Neuronal stem cell (in vitro differentiated cells): ENCODE results near the gene RPS24.

Experiments used
- DNase-seq: peaks from one replicate; pipeline ENCODE4 v3.0.0-alpha.2; 2013; ENCODE audit warnings: low spot score
- H2AFZ ChIP-seq: one replicate; pipeline ENCODE4 v1.6.1; 2013; ENCODE audit warnings: mild to moderate bottlenecking, low read length, inconsistent platforms
- H2AK5ac ChIP-seq: 2 replicates; pipeline ENCODE4 v1.6.1; 2013; ENCODE audit warnings: low read depth, mild to moderate bottlenecking, inconsistent platforms, low read length, moderate library complexity, mixed read lengths
- H2BK120ac ChIP-seq: 2 replicates; pipeline ENCODE4 v1.6.1; 2013; ENCODE audit warnings: low read depth, mild to moderate bottlenecking, inconsistent platforms, low read length, moderate library complexity, mixed read lengths
- H2BK12ac ChIP-seq: one replicate; pipeline ENCODE4 v1.6.1; 2013; ENCODE audit warnings: low read length, inconsistent platforms
- H2BK15ac ChIP-seq: 2 replicates; pipeline ENCODE4 v1.6.1; 2013; ENCODE audit warnings: mild to moderate bottlenecking, low read length, inconsistent platforms, mixed read lengths
- H2BK5ac ChIP-seq: one replicate; pipeline ENCODE4 v1.6.1; 2013; ENCODE audit warnings: inconsistent platforms, mild to moderate bottlenecking, low read length, moderate library complexity
- H3K14ac ChIP-seq: one replicate; pipeline ENCODE4 v1.6.1; 2013; ENCODE audit warnings: low read length, inconsistent platforms
- H3K18ac ChIP-seq: 2 replicates; pipeline ENCODE4 v1.6.1; 2013; ENCODE audit warnings: low read length, inconsistent platforms
- H3K23ac ChIP-seq: 2 replicates; pipeline ENCODE4 v1.6.1; 2013; ENCODE audit warnings: low read depth, mild to moderate bottlenecking, mixed read lengths, low read length, inconsistent platforms; ENCODE audit not compliant: poor library complexity
- H3K27ac ChIP-seq: replicated peaks from 3 replicates; pipeline ENCODE4 v1.5.1; 2013; ENCODE audit warnings: low read length, inconsistent platforms
- H3K27me3 ChIP-seq, 3 experiments: 2 replicates each; pipeline ENCODE4 v1.6.1; 2013; ENCODE audit warnings: low read length in 3 of 3, mild to moderate bottlenecking in 2 of 3, inconsistent platforms in 1 of 3, low read depth in 1 of 3, mixed read lengths in 1 of 3, moderate library complexity in 1 of 3; ENCODE audit not compliant: control insufficient read depth in 3 of 3, insufficient read depth in 3 of 3
- H3K36me3 ChIP-seq, 2 donors: replicated peaks in 1 of 2; 2 replicates each; pipeline ENCODE4 v1.6.1; 2013; ENCODE audit warnings: low read length in 2 of 2; ENCODE audit not compliant: control insufficient read depth in 2 of 2, insufficient read depth in 2 of 2
- H3K4ac ChIP-seq: 2 replicates; pipeline ENCODE4 v1.6.1; 2013; ENCODE audit warnings: inconsistent platforms, mild to moderate bottlenecking, low read length, moderate library complexity
- H3K4me1 ChIP-seq, 2 donors: 1 replicate in 1 of 2; 2 replicates in 1 of 2; pipeline ENCODE4 v1.6.1; 2013; ENCODE audit warnings: low read length in 2 of 2, low read depth in 1 of 2; ENCODE audit not compliant: control insufficient read depth in 2 of 2, insufficient read depth in 1 of 2
- H3K4me2 ChIP-seq: one replicate; pipeline ENCODE4 v1.6.1; 2013; ENCODE audit warnings: mild to moderate bottlenecking, low read length, inconsistent platforms; ENCODE audit not compliant: insufficient read depth, poor library complexity, severe bottlenecking
- H3K4me3 ChIP-seq, 2 donors: 2 replicates each; pipeline ENCODE4 v1.5.1; 2013; ENCODE audit warnings: low read length in 2 of 2, mild to moderate bottlenecking in 2 of 2, inconsistent platforms in 1 of 2, moderate library complexity in 1 of 2
- H3K79me1 ChIP-seq: one replicate; pipeline ENCODE4 v1.6.1; 2013; ENCODE audit warnings: low read depth, mild to moderate bottlenecking, inconsistent platforms, low read length, moderate library complexity
- H3K9ac ChIP-seq: one replicate; pipeline ENCODE4 v1.6.1; 2013; ENCODE audit warnings: mild to moderate bottlenecking, low read depth, low read length, inconsistent platforms; ENCODE audit not compliant: poor library complexity
- H3K9me3 ChIP-seq, 2 donors: replicated peaks in 1 of 2; 2 replicates each; pipeline versions ENCODE3 to v1.6.1; 2013; ENCODE audit warnings: low read length in 2 of 2, mild to moderate bottlenecking in 2 of 2, inconsistent platforms in 1 of 2, low read depth in 1 of 2, mixed read lengths in 1 of 2, moderate library complexity in 1 of 2; ENCODE audit not compliant: control insufficient read depth in 2 of 2, insufficient read depth in 1 of 2
- H4K8ac ChIP-seq: one replicate; pipeline ENCODE4 v1.6.1; 2013; ENCODE audit warnings: low read depth, mild to moderate bottlenecking, inconsistent platforms, low read length, moderate library complexity
- H4K91ac ChIP-seq: one replicate; pipeline ENCODE4 v1.6.1; 2013; ENCODE audit warnings: low read length, low read depth, mild to moderate bottlenecking, inconsistent platforms; ENCODE audit not compliant: poor library complexity
- WGBS, 2 donors: extraction: QIAGEN DNeasy Blood & Tissue Kit; methylation state at CpG; one replicate each; pipeline ENCODE4 v1.1.7; 2013; ENCODE audit warnings: missing lambda C conversion rate in 2 of 2, mixed read lengths in 1 of 2; ENCODE audit not compliant: insufficient read length in 2 of 2, insufficient replicate concordance in 1 of 2; ENCODE audit errors: extremely low coverage in 2 of 2; 5-methylcytosine and 5-hydroxymethylcytosine counted together

Gene RPS24

DNA sequence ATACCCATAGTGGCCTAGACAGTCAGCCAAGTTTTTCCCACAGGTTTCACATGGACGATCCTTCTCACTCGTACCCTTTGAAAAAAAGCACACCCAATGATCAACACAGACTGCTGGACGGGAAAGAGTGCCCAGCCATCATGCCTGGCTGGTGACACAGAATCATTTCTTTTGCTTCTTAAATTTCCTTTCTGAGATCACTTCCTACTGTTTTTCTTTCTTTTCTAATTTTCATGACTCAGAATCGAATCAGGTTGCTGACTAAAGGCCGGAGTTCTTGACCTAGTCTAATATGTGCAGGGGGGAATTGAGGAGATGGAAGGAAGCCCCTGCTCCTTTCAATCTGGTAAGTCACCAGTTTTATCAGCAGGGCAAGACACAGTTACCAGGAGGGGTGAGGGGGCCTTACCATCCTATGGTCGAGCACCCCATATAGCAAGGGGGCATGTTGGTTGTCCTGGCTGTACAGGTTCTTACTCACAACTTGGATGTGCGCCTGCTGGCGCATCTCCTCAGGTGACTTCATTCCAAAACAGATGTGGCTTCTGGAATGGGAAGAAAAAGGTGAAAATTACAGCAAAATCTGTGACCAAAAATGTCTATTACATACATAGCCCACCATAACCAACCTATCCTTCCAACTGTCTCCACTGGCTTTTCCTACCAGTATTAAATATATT, 7.8 kb upstream of the RPS24 start:
- no peak overlapping the region for H4K91ac ChIP-seq
- H3K14ac ChIP-seq: no peak overlapping the region
- no peak overlapping the region for H2AK5ac ChIP-seq
- H4K8ac ChIP-seq: no peak overlapping the region
- no peak for DNase-seq
- no peak overlapping the region for H2AFZ ChIP-seq
- H2BK5ac ChIP-seq: no peak overlapping the region
- H3K79me1 ChIP-seq: peaks cover 6% of the 10 kb centered on the region
- H3K18ac ChIP-seq: no peak overlapping the region
- peaks cover 28 to 63% of the 10 kb centered on the region in 2 donors for H3K36me3 ChIP-seq
- H3K23ac ChIP-seq: no peak overlapping the region
- no peak overlapping the region for H3K4ac ChIP-seq
- no peaks in the 10 kb centered on the region for H3K9me3 ChIP-seq
- no peak overlapping the region for H2BK12ac ChIP-seq
- H3K4me2 ChIP-seq: no peak overlapping the region
- no peak overlapping the region for H3K27ac ChIP-seq
- no peak overlapping the region for H3K4me3 ChIP-seq
- H2BK120ac ChIP-seq: no peak overlapping the region
- peaks cover 0 to 3% of the 10 kb centered on the region in 2 donors for H3K4me1 ChIP-seq
- no peaks in the 10 kb centered on the region for H3K27me3 ChIP-seq
- WGBS, 2 donors: no CpG with 5 or more reads among the region's 8 CpGs
- no peak overlapping the region for H2BK15ac ChIP-seq
- H3K9ac ChIP-seq: no peak overlapping the region

DNA sequence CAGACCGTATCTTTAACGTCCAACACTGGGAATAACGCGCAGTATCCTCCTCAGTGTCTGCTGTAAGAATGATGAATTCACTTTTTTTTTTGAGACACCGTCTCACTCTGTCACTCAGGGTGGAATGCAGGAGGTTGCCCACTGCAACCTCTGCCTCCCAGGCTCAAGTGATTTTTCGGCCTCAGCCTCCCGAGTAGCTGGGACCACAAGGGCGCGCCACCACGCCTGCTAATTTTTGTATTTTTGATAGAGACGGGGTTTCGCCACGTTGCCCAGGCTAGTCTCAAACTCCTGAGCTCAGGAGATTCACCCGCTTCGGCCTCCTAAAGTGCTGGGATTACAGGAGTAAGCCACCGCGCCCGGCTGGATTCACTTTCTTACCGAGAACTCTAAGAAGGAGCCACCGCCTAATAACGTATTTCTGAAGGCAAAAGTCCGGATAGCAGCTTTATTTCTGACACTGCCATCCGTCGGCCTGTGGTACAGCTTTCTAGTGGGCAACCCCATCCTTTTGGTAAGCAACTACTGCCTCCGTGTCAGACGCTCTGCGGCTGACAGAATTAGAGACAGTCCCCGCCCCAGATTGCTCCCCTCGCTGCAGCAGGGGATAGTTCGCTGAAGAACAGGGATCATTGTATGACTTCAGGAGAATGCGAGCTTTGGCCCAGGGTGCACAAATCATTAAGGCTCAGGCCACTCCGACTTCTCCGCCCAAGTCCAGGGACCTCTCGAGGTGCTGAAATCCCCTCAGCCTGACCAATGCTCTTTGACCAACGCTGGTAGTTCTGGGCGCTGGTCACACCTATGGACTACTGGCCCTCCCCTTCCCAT, 5.0 kb upstream of the RPS24 start:
- Histone ChIP-seq H2BK120ac (no peak overlapping the region), H3K4me2 (peak overlapping the region; percentile 98), H3K9ac (peak overlapping the region; percentile 92), H2AFZ (peak overlapping the region; percentile 93), H3K4ac (no peak overlapping the region), H2BK15ac (no peak overlapping the region), H3K4me3 (peak overlapping the region; percentile 94), H2AK5ac (no peak overlapping the region), H4K8ac (no peak overlapping the region), H2BK12ac (no peak overlapping the region), H4K91ac (no peak overlapping the region), H3K36me3 (peaks cover 15 to 35% of the 10 kb centered on the region in 2 donors), H3K14ac (no peak overlapping the region), H3K27ac (no peak overlapping the region), H3K18ac (no peak overlapping the region), H3K4me1 (peaks cover 0 to 3% of the 10 kb centered on the region in 2 donors), H3K27me3 (no peaks in the 10 kb centered on the region), H2BK5ac (no peak overlapping the region), H3K79me1 (peaks cover 6% of the 10 kb centered on the region), H3K9me3 (no peaks in the 10 kb centered on the region), H3K23ac (peak overlapping the region; percentile 20)
- DNase-seq: peak; percentile 20
- WGBS, 2 donors: no CpG with 5 or more reads among the region's 36 CpGs

DNA sequence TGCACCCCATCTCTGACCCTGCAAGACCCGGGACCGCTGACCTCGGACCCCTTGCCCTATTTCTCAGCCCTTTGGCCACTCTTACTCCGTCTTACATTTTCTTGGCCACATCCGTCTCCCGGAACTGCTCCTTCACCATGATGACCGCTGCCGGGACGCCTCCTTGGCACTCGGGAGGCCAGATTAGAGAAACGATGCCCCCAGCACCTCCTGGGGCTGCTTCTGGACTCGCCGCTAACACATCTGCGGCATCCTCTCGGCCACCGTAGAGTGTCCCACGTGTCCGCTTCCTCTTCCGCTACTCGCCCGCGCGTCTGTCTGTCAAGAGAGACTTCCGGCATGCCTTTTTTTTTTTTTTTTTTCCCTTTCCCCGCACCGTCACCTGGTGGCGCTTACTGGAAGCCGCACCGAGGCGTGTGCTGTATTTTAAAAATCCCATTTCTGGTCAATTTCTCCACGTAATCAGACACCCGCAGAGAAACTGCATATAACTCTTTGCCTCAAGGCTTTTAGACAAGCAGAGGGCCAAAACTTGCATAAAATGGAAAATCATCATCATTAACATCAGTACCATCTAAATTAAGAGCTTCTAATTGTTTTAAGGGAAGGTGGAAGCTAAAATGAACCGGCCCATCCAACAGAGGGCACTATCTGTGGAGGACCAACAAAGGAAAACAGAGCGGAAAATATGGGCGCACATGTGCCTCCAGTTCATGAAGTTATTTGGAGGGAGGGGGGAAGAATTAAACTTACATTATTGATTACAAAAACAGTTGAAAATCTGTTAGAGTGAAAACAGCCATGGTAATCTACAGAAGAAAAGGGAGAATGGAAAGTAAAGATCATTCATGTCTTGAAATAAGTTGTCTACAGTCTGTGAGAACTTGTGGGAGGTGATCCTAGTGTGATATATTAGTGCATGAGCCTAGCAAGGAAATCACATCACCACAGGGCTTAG, 4.1 kb upstream of the RPS24 start, which contains the start of gene POLR3A:
Gene POLR3A (minus strand): TSS at position 247 of the 958 bp plus-strand sequence. CDS start 108 bp downstream, at position 139.
- H3K4me1 ChIP-seq: peaks cover 0 to 3% of the 10 kb centered on the region in 2 donors
- no peak within 1 kb of the TSS for H2BK5ac ChIP-seq
- no peak within 1 kb of the TSS for H4K91ac ChIP-seq
- peak within 1 kb of the TSS; percentile 76 for H3K23ac ChIP-seq
- H3K9me3 ChIP-seq: no peaks in the 10 kb centered on the region
- H3K27ac ChIP-seq: no peak within 1 kb of the TSS
- WGBS, 2 donors: no CpG with 5 or more reads among the region's 35 CpGs
- no peaks in the 10 kb centered on the region for H3K27me3 ChIP-seq
- H3K36me3 ChIP-seq: peaks cover 10 to 27% of the 10 kb centered on the region in 2 donors
- no peak within 1 kb of the TSS for H2AK5ac ChIP-seq
- peak within 1 kb of the TSS; percentile 93 for H2AFZ ChIP-seq
- H3K4ac ChIP-seq: no peak within 1 kb of the TSS
- H3K14ac ChIP-seq: no peak within 1 kb of the TSS
- no peak within 1 kb of the TSS for H4K8ac ChIP-seq
- H3K18ac ChIP-seq: peak within 1 kb of the TSS; percentile 90
- no peak within 1 kb of the TSS for H2BK120ac ChIP-seq
- peak within 1 kb of the TSS; percentile 94 for H3K4me3 ChIP-seq
- peaks cover 6% of the 10 kb centered on the region for H3K79me1 ChIP-seq
- peak within 1 kb of the TSS; percentile 98 for H3K4me2 ChIP-seq
- H3K9ac ChIP-seq: peak within 1 kb of the TSS; percentile 92
- peak; percentile 90 for DNase-seq
- no peak within 1 kb of the TSS for H2BK12ac ChIP-seq
- H2BK15ac ChIP-seq: no peak within 1 kb of the TSS
